ENCODE data around the gene PM20D1. TPM values are rescaled to one million over a fixed set of nuclear protein-coding genes. Genes with fewer than 3 reads are reported as not detected.

Gene PM20D1
- polyA plus RNA-seq, 1 of the 3 experiments (the other 2 are of a cell fraction): not detected

DNA sequence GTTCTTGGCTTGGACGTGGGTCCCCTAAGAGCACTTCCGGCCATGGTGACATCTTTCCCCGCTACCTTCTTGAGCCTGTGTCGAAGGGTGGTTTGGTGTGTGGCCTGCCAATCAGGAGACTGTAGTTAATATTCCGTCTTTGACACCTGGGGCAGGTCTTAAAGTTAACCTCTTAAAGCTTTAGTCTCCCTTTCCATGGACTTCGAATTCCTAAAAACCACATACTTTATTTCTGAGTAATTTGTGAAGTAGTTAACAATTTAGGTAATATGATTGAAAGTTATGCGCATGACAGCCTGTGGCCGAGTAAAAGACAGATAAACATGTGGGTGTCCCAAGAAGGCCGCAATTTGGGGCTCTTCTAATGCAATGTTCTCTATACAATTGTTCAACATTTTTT is 64.5 kb downstream of the PM20D1 start:
- Histone ChIP-seq H3K4me1 (ENCODE audit: control insufficient read depth in 1 of 2, insufficient read depth in 2 of 2, low read depth in 1 of 2, low read length in 1 of 2) (peaks cover 0 to 5% of the 10 kb centered on the region in 2 experiments; a peak in 1 of 4 replicates), H3K4me3 (ENCODE audit: low read depth in 2 of 2, low read length in 1 of 2) (no peak overlapping the region), H3K9me2 (no peaks in the 10 kb centered on the region), H4K20me1 (ENCODE audit: insufficient read depth) (no peaks in the 10 kb centered on the region), H3K4me2 (no peak overlapping the region), H3K36me3 (replicated peaks in 1 of 2; ENCODE audit: control insufficient read depth in 1 of 2, insufficient read depth in 2 of 2, low read length in 1 of 2) (peaks cover 0 to 6% of the 10 kb centered on the region in 2 experiments), H3K27me3 (ENCODE audit: insufficient read depth) (no peaks in the 10 kb centered on the region), H2AFZ (ENCODE audit: low read depth) (no peak overlapping the region), H3K9ac (no peak overlapping the region), H3K27ac (ENCODE audit: low read depth in 2 of 2, low read length in 1 of 2) (no peak overlapping the region), H3F3A (replicated peaks; ENCODE audit: insufficient read depth) (no peaks in the 10 kb centered on the region), H3K9me3 (no peaks in the 10 kb centered on the region), H3K79me2 (ENCODE audit: insufficient read depth) (no peaks in the 10 kb centered on the region)
- ChIA-PET CTCF (interaction anchor here (0.7 to 2.2 kb wide), 8 partner anchors 25 to 321 kb away, joined by 3 to 15 read pairs (median 4); no protein-coding TSS in a partner anchor), POLR2A (no interaction called here)
- no peak for DNase-seq
- TF ChIP-seq RFX5 (IDR thresholded peaks at IDR 0.05; ENCODE audit: low read length) (no peak), EP300 (IDR thresholded peaks at IDR 0.05; ENCODE audit: borderline replicate concordance in 1 of 2, low read depth in 1 of 2, low read length in 1 of 2) (no peak), FOXJ3 (CRISPR knock-in tag; IDR thresholded peaks at IDR 0.05) (no peak), EZH2phosphoT487 (IDR thresholded peaks at IDR 0.05; ENCODE audit: borderline replicate concordance, low read depth) (no peak), TEAD4 (IDR thresholded peaks at IDR 0.05; ENCODE audit: borderline replicate concordance, insufficient read depth) (no peak), CHD2 (IDR thresholded peaks at IDR 0.05; ENCODE audit: low read length, partially characterized antibody) (no peak), SIN3A (IDR thresholded peaks at IDR 0.05; ENCODE audit: borderline replicate concordance, low read depth, low read length) (no peak), JUND (IDR thresholded peaks at IDR 0.05) (no peak), RXRA (IDR thresholded peaks at IDR 0.05; ENCODE audit: borderline replicate concordance, low read depth) (no peak), TCF12 (IDR thresholded peaks at IDR 0.05) (no peak)
- TF ChIP-seq, protein P1, sequence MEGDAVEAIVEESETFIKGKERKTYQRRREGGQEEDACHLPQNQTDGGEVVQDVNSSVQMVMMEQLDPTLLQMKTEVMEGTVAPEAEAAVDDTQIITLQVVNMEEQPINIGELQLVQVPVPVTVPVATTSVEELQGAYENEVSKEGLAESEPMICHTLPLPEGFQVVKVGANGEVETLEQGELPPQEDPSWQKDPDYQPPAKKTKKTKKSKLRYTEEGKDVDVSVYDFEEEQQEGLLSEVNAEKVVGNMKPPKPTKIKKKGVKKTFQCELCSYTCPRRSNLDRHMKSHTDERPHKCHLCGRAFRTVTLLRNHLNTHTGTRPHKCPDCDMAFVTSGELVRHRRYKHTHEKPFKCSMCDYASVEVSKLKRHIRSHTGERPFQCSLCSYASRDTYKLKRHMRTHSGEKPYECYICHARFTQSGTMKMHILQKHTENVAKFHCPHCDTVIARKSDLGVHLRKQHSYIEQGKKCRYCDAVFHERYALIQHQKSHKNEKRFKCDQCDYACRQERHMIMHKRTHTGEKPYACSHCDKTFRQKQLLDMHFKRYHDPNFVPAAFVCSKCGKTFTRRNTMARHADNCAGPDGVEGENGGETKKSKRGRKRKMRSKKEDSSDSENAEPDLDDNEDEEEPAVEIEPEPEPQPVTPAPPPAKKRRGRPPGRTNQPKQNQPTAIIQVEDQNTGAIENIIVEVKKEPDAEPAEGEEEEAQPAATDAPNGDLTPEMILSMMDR (IDR thresholded peaks at IDR 0.05): no peak
- TF ChIP-seq, protein P2, sequence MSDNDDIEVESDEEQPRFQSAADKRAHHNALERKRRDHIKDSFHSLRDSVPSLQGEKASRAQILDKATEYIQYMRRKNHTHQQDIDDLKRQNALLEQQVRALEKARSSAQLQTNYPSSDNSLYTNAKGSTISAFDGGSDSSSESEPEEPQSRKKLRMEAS (IDR thresholded peaks at IDR 0.05; ENCODE audit: low read depth): no peak
- 93% methylated on average over 9 of the region's 9 CpGs for WGBS (ENCODE audit: low lambda C conversion rate)

DNA sequence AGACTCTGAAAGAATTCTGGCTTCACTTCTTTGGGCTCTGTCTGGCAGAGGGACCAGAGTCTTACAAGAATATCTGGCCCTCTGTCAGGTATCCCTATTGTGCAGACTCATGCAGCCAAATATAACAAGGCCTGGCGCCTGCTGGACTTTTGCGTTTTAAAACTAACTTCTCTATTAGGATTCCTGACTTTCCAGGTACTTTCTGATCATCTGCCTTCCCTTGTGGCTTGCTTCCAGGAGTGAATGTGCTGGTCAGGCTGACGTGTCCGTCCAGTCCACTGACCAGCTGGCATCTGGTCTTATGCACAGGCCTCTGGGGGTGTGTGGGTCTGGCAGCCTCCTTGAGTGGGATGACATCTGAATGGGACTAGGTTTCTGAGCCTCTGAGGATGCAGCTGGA is 66.0 kb downstream of the PM20D1 start:
- Histone ChIP-seq H3K79me2 (ENCODE audit: insufficient read depth) (no peaks in the 10 kb centered on the region), H4K20me1 (ENCODE audit: insufficient read depth) (no peaks in the 10 kb centered on the region), H3K9me3 (no peaks in the 10 kb centered on the region), H3K9ac (no peak overlapping the region), H3K27ac (ENCODE audit: low read depth in 2 of 2, low read length in 1 of 2) (no peak overlapping the region), H3K4me3 (ENCODE audit: low read depth in 2 of 2, low read length in 1 of 2) (no peak overlapping the region), H3K9me2 (no peaks in the 10 kb centered on the region), H3F3A (replicated peaks; ENCODE audit: insufficient read depth) (no peaks in the 10 kb centered on the region), H3K36me3 (replicated peaks in 1 of 2; ENCODE audit: control insufficient read depth in 1 of 2, insufficient read depth in 2 of 2, low read length in 1 of 2) (no peaks in the 10 kb centered on the region), H3K27me3 (ENCODE audit: insufficient read depth) (no peaks in the 10 kb centered on the region), H3K4me2 (no peak overlapping the region), H3K4me1 (ENCODE audit: control insufficient read depth in 1 of 2, insufficient read depth in 2 of 2, low read depth in 1 of 2, low read length in 1 of 2) (peaks cover 0 to 5% of the 10 kb centered on the region in 2 experiments; a peak in 1 of 4 replicates), H2AFZ (ENCODE audit: low read depth) (no peak overlapping the region)
- no peak for TF ChIP-seq GATA2 (CRISPR knock-in tag; IDR thresholded peaks at IDR 0.05)
- TF ChIP-seq, protein P3, sequence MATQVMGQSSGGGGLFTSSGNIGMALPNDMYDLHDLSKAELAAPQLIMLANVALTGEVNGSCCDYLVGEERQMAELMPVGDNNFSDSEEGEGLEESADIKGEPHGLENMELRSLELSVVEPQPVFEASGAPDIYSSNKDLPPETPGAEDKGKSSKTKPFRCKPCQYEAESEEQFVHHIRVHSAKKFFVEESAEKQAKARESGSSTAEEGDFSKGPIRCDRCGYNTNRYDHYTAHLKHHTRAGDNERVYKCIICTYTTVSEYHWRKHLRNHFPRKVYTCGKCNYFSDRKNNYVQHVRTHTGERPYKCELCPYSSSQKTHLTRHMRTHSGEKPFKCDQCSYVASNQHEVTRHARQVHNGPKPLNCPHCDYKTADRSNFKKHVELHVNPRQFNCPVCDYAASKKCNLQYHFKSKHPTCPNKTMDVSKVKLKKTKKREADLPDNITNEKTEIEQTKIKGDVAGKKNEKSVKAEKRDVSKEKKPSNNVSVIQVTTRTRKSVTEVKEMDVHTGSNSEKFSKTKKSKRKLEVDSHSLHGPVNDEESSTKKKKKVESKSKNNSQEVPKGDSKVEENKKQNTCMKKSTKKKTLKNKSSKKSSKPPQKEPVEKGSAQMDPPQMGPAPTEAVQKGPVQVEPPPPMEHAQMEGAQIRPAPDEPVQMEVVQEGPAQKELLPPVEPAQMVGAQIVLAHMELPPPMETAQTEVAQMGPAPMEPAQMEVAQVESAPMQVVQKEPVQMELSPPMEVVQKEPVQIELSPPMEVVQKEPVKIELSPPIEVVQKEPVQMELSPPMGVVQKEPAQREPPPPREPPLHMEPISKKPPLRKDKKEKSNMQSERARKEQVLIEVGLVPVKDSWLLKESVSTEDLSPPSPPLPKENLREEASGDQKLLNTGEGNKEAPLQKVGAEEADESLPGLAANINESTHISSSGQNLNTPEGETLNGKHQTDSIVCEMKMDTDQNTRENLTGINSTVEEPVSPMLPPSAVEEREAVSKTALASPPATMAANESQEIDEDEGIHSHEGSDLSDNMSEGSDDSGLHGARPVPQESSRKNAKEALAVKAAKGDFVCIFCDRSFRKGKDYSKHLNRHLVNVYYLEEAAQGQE (IDR thresholded peaks at IDR 0.05; ENCODE audit: low read depth, low read length): no peak
- TF ChIP-seq RAD21 (IDR thresholded peaks at IDR 0.05; ENCODE audit: low read length): no peak
- TF ChIP-seq NFIC (IDR thresholded peaks at IDR 0.05; ENCODE audit: borderline replicate concordance): no peak
- DNase-seq: no peak
- ChIA-PET CTCF (interaction anchor here (1.1 to 1.4 kb wide), 2 partner anchors 126 to 193 kb away, joined by 3 read pairs; no protein-coding TSS in a partner anchor), POLR2A (no interaction called here)
- WGBS (ENCODE audit: low lambda C conversion rate): 97% methylated on average over 4 of the region's 4 CpGs
